ENCODE data around the gene MROH9.

DNA sequence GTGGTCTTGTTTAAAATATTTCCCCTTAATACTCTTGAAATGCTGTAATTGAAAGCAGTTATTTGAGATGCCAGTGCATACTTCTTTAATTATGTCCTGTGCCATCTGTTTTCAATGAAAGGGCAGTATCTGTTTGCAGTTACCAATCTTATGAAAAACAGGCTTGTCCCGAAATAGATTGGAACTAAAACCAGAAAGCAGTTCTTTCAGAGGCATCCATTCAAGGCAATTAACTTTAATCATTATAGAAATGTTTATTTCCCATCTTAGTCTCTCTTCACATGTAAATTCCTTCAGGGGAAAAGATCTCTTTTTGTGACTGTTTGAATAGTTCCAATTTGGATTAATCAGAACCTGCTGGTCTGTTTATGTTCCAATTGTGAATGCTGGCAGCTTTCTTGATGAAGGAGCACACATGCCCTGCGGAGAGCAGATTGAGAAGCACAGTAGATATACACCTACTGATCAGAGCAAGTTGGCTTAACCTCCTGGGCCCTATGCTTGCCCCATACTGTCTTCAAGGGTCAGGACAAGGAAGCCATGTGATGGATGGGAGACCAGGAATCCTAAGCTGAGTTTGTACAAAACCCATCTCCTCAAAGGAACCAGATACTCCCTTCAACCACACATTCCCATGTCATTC lies 41.6 kb upstream of the MROH9 start:
- TF ChIP-seq, protein P1, sequence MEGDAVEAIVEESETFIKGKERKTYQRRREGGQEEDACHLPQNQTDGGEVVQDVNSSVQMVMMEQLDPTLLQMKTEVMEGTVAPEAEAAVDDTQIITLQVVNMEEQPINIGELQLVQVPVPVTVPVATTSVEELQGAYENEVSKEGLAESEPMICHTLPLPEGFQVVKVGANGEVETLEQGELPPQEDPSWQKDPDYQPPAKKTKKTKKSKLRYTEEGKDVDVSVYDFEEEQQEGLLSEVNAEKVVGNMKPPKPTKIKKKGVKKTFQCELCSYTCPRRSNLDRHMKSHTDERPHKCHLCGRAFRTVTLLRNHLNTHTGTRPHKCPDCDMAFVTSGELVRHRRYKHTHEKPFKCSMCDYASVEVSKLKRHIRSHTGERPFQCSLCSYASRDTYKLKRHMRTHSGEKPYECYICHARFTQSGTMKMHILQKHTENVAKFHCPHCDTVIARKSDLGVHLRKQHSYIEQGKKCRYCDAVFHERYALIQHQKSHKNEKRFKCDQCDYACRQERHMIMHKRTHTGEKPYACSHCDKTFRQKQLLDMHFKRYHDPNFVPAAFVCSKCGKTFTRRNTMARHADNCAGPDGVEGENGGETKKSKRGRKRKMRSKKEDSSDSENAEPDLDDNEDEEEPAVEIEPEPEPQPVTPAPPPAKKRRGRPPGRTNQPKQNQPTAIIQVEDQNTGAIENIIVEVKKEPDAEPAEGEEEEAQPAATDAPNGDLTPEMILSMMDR (IDR thresholded peaks at IDR 0.05) = no peak
- no peak for TF ChIP-seq POLR2A (IDR thresholded peaks at IDR 0.05)
- no peak for TF ChIP-seq EP300 (IDR thresholded peaks at IDR 0.05)

All from sigmoid colon (tissue), 4 donors.